Caco-2 (cell line): Measurements from ENCODE around the gene PCDH12. TPM values are rescaled to one million over a fixed set of nuclear protein-coding genes. Genes with fewer than 3 reads are reported as not detected.

Experiments used
- BruUV-seq: library from RNA; stranded (reverse); fragments of 400-500 nt; replicated peaks from 2 replicates; lab custom pipeline; 2021; lab: Mats Ljungman, UMichigan
- CTCF ChIA-PET: fragments of 300-600 bp; sonication (Branson Sonifier 250); formaldehyde crosslinking; loops from one replicate; lab custom pipeline; 2022; ENCODE audit warnings: antibody characterized with exemption; lab: Charles Lee
- POLR2A ChIA-PET: fragments of 300-600 bp; sonication (Branson Sonifier 250); formaldehyde crosslinking; loops from one replicate; lab custom pipeline; 2022; ENCODE audit warnings: antibody characterized with exemption; lab: Charles Lee
- DNase-seq, 2 experiments: peaks; one replicate each; pipeline versions ENCODE4 v3.0.0 to v3.0.0-alpha.2; 2020 to 2022
- H3K27me3 ChIP-seq: replicated peaks from 2 replicates; pipeline ENCODE4 v1.6.0; 2011; ENCODE audit warnings: low read length; ENCODE audit not compliant: control insufficient read depth, insufficient read depth
- H3K36me3 ChIP-seq: 2 replicates; pipeline ENCODE4 v1.5.1; 2011; ENCODE audit warnings: low read length; ENCODE audit not compliant: control insufficient read depth, insufficient read depth
- H3K4me1 ChIP-seq: fragments of 250-450 bp; sonication (Bioruptor Pico); 2 replicates; pipeline ENCODE4 v1.5.1; 2020; ENCODE audit warnings: mild to moderate bottlenecking
- H3K4me3 ChIP-seq: 2 replicates; pipeline ENCODE4 v1.5.1; 2011; ENCODE audit warnings: low read depth, mild to moderate bottlenecking, control low read depth, low read length
- H3K9me3 ChIP-seq: fragments of 250-450 bp; sonication (Bioruptor Pico); 2 replicates; pipeline ENCODE4 v1.5.1; 2020; ENCODE audit warnings: mild to moderate bottlenecking, moderate library complexity
- H3K27ac Mint-ChIP-seq: one replicate; pipeline ENCODE4 v1.8.0; 2022; ENCODE audit warnings: mixed read lengths; ENCODE audit not compliant: unreplicated experiment
- H3K27me3 Mint-ChIP-seq: one replicate; pipeline ENCODE4 v1.8.0; 2022; ENCODE audit warnings: mixed read lengths; ENCODE audit not compliant: insufficient read depth, unreplicated experiment
- H3K36me3 Mint-ChIP-seq: one replicate; pipeline ENCODE4 v1.8.0; 2022; ENCODE audit warnings: mild to moderate bottlenecking, mixed read lengths; ENCODE audit not compliant: insufficient read depth, unreplicated experiment
- H3K4me1 Mint-ChIP-seq: one replicate; pipeline ENCODE4 v1.8.0; 2022; ENCODE audit warnings: low read depth, mixed read lengths; ENCODE audit not compliant: unreplicated experiment
- H3K4me3 Mint-ChIP-seq: one replicate; pipeline ENCODE4 v1.8.0; 2022; ENCODE audit warnings: mild to moderate bottlenecking, moderate library complexity, mixed read lengths; ENCODE audit not compliant: unreplicated experiment
- H3K9me3 Mint-ChIP-seq: one replicate; pipeline ENCODE4 v1.8.0; 2022; ENCODE audit warnings: mixed read lengths; ENCODE audit not compliant: unreplicated experiment
- intact Hi-C: fragments of 100-400 bp; cut with micrococcal nuclease; formaldehyde crosslinking; loops from one replicate; pipeline ENCODE4 v1.10.0; 2022; ENCODE audit not compliant: unreplicated experiment
- total RNA-seq: library from RNA; stranded (reverse); gene quantifications from 2 replicates; pipeline ENCODE4 v1.2.3, GENCODE V29; 2022
- TF ChIP-seq, protein P1 (sequence below), 2 experiments: fragments of 200-600 bp in 1 of 2; IDR thresholded peaks; 1 replicate in 1 of 2; 2 replicates in 1 of 2; pipeline versions ENCODE4 v1.5.1 to v1.8.0; 2011 to 2022; ENCODE audit warnings: antibody characterized with exemption in 1 of 2, control low read depth in 1 of 2, inconsistent platforms in 1 of 2, low read depth in 1 of 2, low read length in 1 of 2, mild to moderate bottlenecking in 1 of 2, moderate library complexity in 1 of 2; ENCODE audit not compliant: insufficient read depth in 1 of 2, severe bottlenecking in 1 of 2, unreplicated experiment in 1 of 2

Gene PCDH12
- total RNA-seq, 1 experiment from 2014 or later, result not detected

- POLR2A ChIA-PET, result no interaction called here
- Histone ChIP-seq H3K27me3 (no peaks in the 10 kb centered on the region), H3K4me3 (no peak overlapping the region), H3K4me1 (no peaks in the 10 kb centered on the region), H3K36me3 (0 out of 2 replicates have a peak, but pooled peaks cover 1% of the 10 kb centered on the region), H3K9me3 (no peaks in the 10 kb centered on the region)
- CTCF ChIA-PET, result interaction anchor here (3.7 kb wide), 1 partner anchor 151 kb away, joined by 17 read pairs; no protein-coding TSS in a partner anchor
- TF ChIP-seq, protein P1, sequence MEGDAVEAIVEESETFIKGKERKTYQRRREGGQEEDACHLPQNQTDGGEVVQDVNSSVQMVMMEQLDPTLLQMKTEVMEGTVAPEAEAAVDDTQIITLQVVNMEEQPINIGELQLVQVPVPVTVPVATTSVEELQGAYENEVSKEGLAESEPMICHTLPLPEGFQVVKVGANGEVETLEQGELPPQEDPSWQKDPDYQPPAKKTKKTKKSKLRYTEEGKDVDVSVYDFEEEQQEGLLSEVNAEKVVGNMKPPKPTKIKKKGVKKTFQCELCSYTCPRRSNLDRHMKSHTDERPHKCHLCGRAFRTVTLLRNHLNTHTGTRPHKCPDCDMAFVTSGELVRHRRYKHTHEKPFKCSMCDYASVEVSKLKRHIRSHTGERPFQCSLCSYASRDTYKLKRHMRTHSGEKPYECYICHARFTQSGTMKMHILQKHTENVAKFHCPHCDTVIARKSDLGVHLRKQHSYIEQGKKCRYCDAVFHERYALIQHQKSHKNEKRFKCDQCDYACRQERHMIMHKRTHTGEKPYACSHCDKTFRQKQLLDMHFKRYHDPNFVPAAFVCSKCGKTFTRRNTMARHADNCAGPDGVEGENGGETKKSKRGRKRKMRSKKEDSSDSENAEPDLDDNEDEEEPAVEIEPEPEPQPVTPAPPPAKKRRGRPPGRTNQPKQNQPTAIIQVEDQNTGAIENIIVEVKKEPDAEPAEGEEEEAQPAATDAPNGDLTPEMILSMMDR (IDR thresholded peaks at IDR 0.05; ENCODE audit: insufficient read depth in 1 of 2, low read depth in 1 of 2, low read length in 1 of 2, severe bottlenecking in 1 of 2, unreplicated experiment in 1 of 2), result peak; percentile 65 to 70
- no peaks in the 10 kb centered on the region for H3K27me3 Mint-ChIP-seq
- peaks cover 31% of the 10 kb centered on the region for H3K36me3 Mint-ChIP-seq
- peak; percentile 69 to 72 for DNase-seq
- intact Hi-C loops, result loop anchor here (1.0 to 10.0 kb wide), 3 partner anchors 23 to 552 kb away; no protein-coding TSS in a partner anchor
- BruUV-seq, result no TSS peak
- H3K27ac Mint-ChIP-seq, result no peak overlapping the region
- no peak overlapping the region for H3K4me3 Mint-ChIP-seq
- no peaks in the 10 kb centered on the region for H3K4me1 Mint-ChIP-seq
- H3K9me3 Mint-ChIP-seq, result no peaks in the 10 kb centered on the region
These were observed 34.5 kb upstream of the PCDH12 start for GRCh38 chr5:141992349-141992963.

DNA sequence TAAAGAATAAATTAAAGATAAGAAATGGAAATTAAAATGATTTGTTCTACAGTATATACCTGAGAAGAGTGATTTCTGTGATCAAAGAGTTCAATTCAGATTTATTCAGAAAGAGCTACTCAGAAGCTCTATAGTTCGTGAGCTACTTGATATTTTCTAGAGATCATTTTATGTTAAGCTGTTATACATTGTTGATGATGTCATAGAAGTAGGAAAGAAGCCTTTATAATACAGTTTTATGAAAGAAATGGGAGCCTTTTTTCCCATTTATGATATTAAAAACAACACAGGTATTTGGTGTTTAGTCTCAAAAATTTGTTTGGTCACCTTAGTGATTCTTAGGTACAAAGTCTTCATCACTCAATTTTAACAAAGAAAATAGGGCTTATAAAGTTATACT, 31.7 kb upstream of the PCDH12 start:
- H3K27ac Mint-ChIP-seq, result no peak overlapping the region
- peaks cover 34% of the 10 kb centered on the region for H3K36me3 Mint-ChIP-seq
- no peaks in the 10 kb centered on the region for H3K27me3 ChIP-seq
- DNase-seq, result no peak
- H3K9me3 ChIP-seq, result no peaks in the 10 kb centered on the region
- intact Hi-C loops, result loop anchor here (10.0 kb wide), 1 partner anchor 555 kb away; no protein-coding TSS in a partner anchor
- no peak overlapping the region for H3K4me3 Mint-ChIP-seq
- no peaks in the 10 kb centered on the region for H3K4me1 ChIP-seq
- TF ChIP-seq, protein P1 (IDR thresholded peaks at IDR 0.05; ENCODE audit: insufficient read depth in 1 of 2, low read depth in 1 of 2, low read length in 1 of 2, severe bottlenecking in 1 of 2, unreplicated experiment in 1 of 2), result no peak
- ChIA-PET POLR2A (no interaction called here), CTCF (interaction anchor here (0.6 to 3.7 kb wide), 3 partner anchors 20 to 671 kb away, joined by 3 to 17 read pairs (median 10); partner anchors contain the start of gene RNF14)
- H3K4me1 Mint-ChIP-seq, result no peaks in the 10 kb centered on the region
- no peak overlapping the region for H3K4me3 ChIP-seq
- H3K9me3 Mint-ChIP-seq, result no peaks in the 10 kb centered on the region
- H3K36me3 ChIP-seq, result 0 out of 2 replicates have a peak, but pooled peaks cover 1% of the 10 kb centered on the region
- H3K27me3 Mint-ChIP-seq, result no peaks in the 10 kb centered on the region
- no TSS peak for BruUV-seq

DNA sequence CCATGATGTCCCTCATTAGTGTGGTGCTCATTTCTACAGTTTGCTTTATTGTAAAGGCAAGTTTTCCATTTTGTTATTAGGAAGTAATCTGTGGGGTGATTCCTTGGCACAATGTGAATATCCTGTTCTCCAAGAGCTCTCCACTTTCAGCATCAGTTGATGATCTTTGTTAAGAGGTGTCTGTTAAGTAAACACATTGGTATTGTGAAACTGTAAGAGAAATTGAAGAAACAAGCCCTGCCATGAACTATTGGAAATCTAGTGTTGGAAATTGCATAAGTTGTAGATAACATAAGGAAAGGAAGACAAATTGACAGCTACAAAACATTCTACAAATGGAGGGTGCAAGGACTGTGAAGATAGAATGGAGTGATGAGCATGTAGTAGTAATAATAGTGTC, 28.1 kb upstream of the PCDH12 start:
- TF ChIP-seq, protein P1 (IDR thresholded peaks at IDR 0.05; ENCODE audit: insufficient read depth in 1 of 2, low read depth in 1 of 2, low read length in 1 of 2, severe bottlenecking in 1 of 2, unreplicated experiment in 1 of 2), result no peak
- CTCF ChIA-PET, result no interaction called here
- no peaks in the 10 kb centered on the region for H3K27me3 ChIP-seq
- H3K4me1 Mint-ChIP-seq, result no peaks in the 10 kb centered on the region
- no peaks in the 10 kb centered on the region for H3K27me3 Mint-ChIP-seq
- POLR2A ChIA-PET, result no interaction called here
- H3K36me3 Mint-ChIP-seq, result peaks cover 46% of the 10 kb centered on the region
- H3K4me1 ChIP-seq, result no peaks in the 10 kb centered on the region
- no peak for DNase-seq
- no peaks in the 10 kb centered on the region for H3K9me3 ChIP-seq
- intact Hi-C loops, result no loop called here
- no peak overlapping the region for H3K4me3 Mint-ChIP-seq
- H3K27ac Mint-ChIP-seq, result no peak overlapping the region
- no TSS peak for BruUV-seq
- H3K36me3 ChIP-seq, result no peaks in the 10 kb centered on the region
- no peaks in the 10 kb centered on the region for H3K9me3 Mint-ChIP-seq
- no peak overlapping the region for H3K4me3 ChIP-seq
